HG03097 (cell line): ENCODE data around the gene HDAC10.

Experiments used
- ATAC-seq: cut with Tn5 transposase; IDR thresholded peaks from one replicate; pipeline ENCODE4 v1.9.1; 2021; ENCODE audit not compliant: unreplicated experiment, low FRiP score

The HDAC10 gene, protein sequence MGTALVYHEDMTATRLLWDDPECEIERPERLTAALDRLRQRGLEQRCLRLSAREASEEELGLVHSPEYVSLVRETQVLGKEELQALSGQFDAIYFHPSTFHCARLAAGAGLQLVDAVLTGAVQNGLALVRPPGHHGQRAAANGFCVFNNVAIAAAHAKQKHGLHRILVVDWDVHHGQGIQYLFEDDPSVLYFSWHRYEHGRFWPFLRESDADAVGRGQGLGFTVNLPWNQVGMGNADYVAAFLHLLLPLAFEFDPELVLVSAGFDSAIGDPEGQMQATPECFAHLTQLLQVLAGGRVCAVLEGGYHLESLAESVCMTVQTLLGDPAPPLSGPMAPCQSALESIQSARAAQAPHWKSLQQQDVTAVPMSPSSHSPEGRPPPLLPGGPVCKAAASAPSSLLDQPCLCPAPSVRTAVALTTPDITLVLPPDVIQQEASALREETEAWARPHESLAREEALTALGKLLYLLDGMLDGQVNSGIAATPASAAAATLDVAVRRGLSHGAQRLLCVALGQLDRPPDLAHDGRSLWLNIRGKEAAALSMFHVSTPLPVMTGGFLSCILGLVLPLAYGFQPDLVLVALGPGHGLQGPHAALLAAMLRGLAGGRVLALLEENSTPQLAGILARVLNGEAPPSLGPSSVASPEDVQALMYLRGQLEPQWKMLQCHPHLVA

DNA sequence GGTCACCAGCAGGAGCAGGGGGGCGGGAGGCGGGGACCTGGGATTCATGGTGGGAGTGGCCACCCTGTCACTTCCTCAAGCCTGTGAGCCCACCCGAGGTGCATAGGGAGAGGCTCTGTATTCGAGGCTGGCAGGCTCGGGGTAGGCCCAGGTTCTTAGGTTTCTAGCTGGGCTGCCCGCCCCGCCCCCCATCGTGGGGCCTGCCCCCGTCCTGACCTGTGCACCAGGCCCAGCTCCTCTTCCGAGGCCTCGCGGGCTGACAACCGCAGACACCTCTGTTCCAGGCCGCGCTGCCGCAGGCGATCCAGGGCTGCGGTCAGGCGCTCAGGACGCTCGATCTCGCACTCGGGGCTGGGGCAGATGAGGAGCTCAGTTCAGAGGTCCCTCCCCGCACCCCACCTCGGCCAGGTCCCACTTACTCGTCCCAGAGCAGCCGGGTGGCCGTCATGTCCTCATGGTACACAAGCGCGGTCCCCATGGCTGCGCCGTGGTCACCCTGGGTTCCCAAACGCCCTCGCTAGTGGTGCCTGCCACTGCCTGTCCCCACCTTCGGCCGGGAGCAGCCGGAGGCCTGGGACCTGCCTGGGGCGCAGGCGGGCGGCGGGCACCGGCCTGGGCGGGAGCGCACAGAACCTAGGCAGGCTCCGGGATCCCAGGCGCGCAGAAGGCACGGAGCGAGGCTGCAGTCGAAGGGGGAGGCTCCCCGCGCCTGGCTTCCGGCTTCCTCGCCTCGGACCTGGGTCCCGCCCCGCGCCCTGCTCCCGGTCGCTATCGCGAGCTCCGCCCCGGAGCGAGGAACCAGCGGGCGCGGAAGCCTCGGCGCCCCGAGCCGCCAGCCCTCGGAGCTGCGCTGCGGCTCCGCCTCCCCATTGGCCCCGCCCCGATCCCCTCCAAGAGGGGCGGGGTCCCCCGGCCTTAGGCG is at the start of gene HDAC10:
HDAC10 (minus strand) TSS at position 711 of the 922 bp plus-strand sequence; CDS start at position 478, 233 bp downstream.
- ATAC-seq, result peak; percentile 36

- no peak for ATAC-seq
Observed at GRCh38 chr22:50300620-50301257, 49.7 kb upstream of the HDAC10 start.

- no peak for ATAC-seq
Observed at GRCh38 chr22:50299785-50300619, 48.9 kb upstream of the HDAC10 start.

- ATAC-seq, result no peak
Observed at GRCh38 chr22:50298937-50299784, 48.1 kb upstream of the HDAC10 start.

DNA sequence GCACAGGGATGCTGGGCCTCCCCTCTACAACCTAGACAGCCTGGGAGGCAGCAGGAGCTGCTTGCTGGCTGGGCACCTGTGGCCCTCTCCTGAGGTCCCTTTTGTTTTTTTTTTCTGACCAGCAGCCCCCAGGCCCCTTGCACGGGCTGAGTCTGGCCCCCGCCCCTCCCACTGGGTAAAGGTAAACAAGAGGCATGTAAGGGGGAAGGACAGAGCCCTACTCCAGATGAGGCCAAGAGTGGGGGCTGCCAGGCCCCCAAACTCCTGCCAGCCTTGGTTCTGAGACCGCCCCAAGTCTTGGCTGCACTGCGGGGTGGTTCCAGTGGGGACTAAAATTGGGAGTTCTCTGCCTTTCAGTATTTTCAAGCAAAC is 47.2 kb upstream of the HDAC10 start:
- ATAC-seq, result no peak

DNA sequence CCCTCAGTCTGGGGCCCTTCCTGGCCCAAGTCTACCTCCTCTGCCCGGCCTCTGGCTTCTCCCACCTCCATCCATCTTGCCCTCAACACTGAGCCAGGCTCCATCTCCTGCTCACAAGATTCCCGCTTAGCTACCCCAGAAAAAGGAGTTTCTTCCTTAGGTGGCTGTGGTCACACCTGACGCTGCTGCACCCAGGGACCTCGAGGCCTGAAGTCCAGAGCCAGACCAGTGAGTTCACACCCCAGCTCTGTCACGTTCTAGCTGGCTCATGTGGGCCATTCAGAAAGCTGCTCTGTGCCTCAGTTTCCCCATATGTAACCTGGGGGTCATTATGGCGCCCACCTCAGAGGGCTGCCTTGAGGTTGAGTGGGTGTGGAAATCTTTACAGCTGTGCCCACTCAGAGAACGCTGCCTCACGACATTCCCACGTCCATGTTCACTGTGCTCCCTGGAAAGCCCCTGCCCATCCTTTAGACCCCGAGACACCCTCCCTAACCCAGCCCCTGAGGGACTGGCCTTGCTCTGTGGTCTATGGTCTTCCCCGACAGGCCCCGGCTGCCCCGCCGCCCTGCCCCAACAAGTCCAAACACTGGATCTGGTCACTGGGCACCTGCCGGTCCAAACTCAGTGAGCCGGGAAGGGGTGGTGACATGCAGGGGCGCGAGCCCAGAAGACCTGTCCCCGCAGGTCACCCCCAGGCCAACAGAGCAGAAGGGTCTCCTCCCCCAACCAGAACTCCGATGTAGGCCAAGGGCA is 46.6 kb upstream of the HDAC10 start:
- ATAC-seq, result no peak

GRCh38 chr22:50296658-50297490 is 45.8 kb upstream of the HDAC10 start:
- no peak for ATAC-seq

- ATAC-seq, result no peak
Observed at GRCh38 chr22:50294319-50294656, 43.2 kb upstream of the HDAC10 start.

GRCh38 chr22:50293441-50294318 is 42.6 kb upstream of the HDAC10 start:
- ATAC-seq, result no peak

DNA sequence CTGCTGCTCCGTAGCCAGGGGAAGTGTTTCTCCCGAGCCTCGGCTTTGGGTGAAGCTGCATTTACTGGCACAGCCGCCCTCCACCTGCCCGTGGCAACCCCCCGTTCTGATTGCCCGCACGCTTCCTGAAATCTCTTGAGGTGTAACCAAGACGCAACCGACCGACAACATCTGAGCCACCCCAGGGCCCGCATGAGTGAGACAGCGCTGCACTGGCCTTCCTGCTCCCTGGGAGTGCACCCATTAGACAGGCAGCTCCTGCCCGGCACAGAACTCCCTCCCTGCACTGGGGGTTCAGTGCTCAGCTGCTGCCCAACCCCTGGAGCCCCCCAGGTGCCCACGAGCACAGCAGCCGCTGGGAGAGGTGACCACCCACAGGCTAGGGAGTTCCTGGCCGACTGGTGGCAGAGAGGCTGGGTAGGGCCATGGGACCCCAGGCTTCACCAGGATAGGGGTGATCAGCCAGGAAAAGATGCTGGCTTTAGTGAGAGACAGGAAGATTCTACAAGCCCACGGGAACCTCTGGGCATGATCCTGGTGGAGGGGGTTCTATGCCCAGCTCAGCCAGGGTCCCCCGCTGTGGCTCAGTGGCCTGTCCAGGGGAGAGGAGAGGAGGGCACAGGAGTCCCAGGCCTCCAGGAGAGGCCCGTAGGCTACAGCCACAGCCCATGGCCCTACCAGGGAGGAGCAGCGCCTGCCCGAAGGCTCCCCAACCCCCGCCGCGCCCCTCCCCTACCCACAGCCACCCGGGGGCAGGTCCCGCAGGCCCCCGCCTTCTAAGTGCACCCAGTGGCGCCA is 41.8 kb upstream of the HDAC10 start:
- ATAC-seq, result no peak

- no peak for ATAC-seq
Observed at GRCh38 chr22:50289942-50290630, 39.0 kb upstream of the HDAC10 start.

GRCh38 chr22:50289151-50289941 is 38.3 kb upstream of the HDAC10 start:
- ATAC-seq, result no peak

DNA sequence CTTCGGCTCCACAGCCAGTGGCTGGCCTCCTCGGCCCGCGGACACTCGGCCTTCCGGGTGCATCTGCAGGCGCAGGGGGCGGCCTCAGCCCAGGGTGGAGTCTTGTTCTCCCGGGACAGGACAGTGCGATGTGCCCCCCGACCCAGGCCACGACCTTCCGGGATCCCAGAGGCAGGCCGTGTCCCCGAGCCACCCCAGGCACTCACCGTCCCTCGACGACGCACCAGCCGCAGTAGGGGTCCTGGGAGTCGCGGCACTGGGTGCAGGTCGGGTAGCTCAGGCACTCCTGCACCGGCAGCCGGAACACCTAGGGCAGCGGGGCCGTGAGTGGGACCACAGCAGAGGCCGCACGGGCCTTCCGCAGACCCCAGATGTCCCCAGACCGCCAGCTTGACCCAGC is 36.7 kb upstream of the HDAC10 start:
- no peak for ATAC-seq

DNA sequence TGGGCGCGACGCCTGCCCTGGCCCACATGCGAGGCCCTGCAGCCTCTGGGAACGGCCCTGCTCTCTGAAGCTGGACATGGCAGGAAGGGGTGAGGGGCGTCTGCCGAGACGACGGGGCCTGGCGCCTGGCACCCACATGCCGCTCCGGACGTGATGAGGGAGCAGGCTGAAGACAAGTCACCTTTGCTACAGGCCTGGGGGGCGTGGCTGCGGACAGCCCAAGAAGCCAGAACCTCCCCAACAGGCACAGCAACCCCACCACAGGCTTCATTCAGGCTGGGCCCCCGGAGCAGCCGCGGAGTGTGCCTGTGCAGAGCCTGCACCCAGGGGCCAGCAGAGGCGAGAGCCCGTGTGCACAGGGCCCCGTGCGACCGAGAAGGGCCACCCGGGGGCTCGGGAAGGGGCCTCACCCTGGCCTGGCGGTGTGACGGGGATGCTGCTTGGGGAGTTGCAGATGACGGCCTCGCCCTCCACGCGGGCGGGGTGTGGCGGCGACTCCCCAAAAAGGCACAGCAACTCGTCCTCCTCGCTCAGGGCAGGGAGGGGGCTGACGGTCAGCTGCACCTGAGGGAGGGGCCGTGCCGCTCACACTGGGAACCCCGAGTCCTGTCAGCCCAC is 35.7 kb upstream of the HDAC10 start:
- no peak for ATAC-seq
